Right kidney (tissue), 9 donors: ENCODE data around the gene ITSN1.
"Not testable (repeated sequence)": the region's sequence is repeated elsewhere in the genome, so short reads cannot be mapped to it uniquely, and the experiment has no call there.

ENCODE experiments used
- DNase-seq: peaks from one replicate; pipeline ENCODE4 v3.0.0-alpha.2; 2016
- long read RNA-seq, 8 donors: transcript quantifications; one replicate each; lab custom pipeline, GENCODE V29; 2026

The ITSN1 gene
- long read RNA-seq, donor 1, transcript ITSN1-222 (4 exons, 1,102 nt): major isoform, 5 of 5 reads
- long read RNA-seq, donor 1, partial matches to known transcripts: 0 of 5 reads
- long read RNA-seq, donor 1, other reads (novel, unspliced or antisense): 0 of 5 reads
- long read RNA-seq, donor 2, partial matches to known transcripts: 0 of 3 reads
- long read RNA-seq, donor 2, other reads (novel, unspliced or antisense): 0 of 3 reads
- long read RNA-seq, donor 3, partial matches to known transcripts: 0 of 1 reads
- long read RNA-seq, donor 3, other reads (novel, unspliced or antisense): 0 of 1 reads
- long read RNA-seq, donor 4, partial matches to known transcripts: 0 of 2 reads
- long read RNA-seq, donor 4, other reads (novel, unspliced or antisense): 0 of 2 reads
- long read RNA-seq, donor 5, full-length matches to known transcripts: 5 of 5 reads
- long read RNA-seq, donor 5, partial matches to known transcripts: 0 of 5 reads
- long read RNA-seq, donor 5, other reads (novel, unspliced or antisense): 0 of 5 reads
- long read RNA-seq, donor 6: 0 reads
- long read RNA-seq, donor 7, transcript ITSN1-222 (4 exons, 1,102 nt): major isoform, 5 of 5 reads
- long read RNA-seq, donor 7, partial matches to known transcripts: 0 of 5 reads
- long read RNA-seq, donor 7, other reads (novel, unspliced or antisense): 0 of 5 reads
- long read RNA-seq, donor 8, partial matches to known transcripts: 11 of 12 reads
- long read RNA-seq, donor 8, other reads (novel, unspliced or antisense): 0 of 12 reads

DNA sequence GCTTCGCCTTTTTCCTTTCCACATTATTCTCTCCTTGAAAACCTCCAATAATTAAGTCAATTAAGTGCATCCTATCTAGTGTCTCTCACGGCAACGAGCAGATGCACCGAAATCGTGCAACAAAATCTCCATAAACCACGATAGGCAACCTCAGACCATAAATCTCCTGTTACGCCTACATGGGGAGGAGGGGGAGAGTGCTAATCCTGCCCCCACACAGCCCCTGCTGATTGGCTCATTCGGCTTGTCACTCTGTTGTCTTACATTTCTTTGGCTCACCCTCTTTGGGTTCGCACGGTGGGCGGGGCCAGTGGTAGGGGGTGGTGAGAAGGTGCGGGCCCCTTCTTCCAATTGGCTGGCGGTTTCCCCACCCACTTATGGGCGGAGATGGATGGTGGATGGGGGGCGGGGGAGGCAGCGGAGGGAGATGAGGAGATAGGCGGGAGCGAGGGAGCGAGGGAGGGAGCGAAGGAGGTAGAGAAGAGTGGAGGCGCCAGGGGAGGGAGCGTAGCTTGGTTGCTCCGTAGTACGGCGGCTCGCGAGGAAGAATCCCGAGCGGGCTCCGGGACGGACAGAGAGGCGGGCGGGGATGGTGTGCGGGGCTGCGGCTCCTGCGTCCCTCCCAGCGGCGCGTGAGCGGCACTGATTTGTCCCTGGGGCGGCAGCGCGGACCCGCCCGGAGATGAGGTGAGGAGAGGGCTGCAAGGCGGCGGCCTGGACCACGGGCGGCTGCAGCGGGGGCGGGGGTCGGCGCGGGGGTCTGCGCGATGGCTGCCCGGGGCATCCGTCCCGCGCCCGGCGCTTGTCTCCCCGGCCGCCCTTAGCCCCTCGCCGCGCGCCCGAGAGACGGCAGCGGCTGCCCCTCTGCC is at the start of gene ITSN1:
TSS of gene ITSN1 (plus strand) at position 475 of the 869 bp plus-strand sequence. CDS start 76,328 bp downstream, outside the sequence.
- peak; percentile 96 for DNase-seq

GRCh38 chr21:33598051-33598450 is 44.2 kb upstream of the ITSN1 start:
- DNase-seq: no peak

- no peak for DNase-seq
Observed at GRCh38 chr21:33608559-33608958, 33.7 kb upstream of the ITSN1 start.

GRCh38 chr21:33611006-33611744 is 31.1 kb upstream of the ITSN1 start:
- no peak for DNase-seq

DNA sequence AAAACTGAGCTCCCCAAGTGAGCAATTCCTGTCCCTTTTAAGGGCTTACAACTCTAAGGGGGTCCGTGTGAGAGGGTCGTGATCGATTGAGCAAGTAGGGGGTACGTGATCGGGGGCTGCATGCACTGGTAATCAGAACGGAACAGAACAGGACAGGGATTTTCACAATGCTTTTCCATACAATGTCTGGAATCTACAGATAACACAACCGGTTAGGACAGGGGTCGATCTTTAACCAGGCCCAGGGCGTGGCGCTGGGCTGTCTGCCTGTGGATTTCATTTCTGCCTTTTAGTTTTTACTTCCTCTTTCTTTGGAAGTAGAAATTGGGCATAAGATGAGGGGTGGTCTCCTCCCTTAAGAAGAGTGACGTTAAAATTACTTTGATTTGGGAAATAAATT is 24.7 kb upstream of the ITSN1 start:
- DNase-seq: not testable (repeated sequence)

GRCh38 chr21:33618407-33618806 is 23.9 kb upstream of the ITSN1 start:
- no peak for DNase-seq

- no peak for DNase-seq
Observed at GRCh38 chr21:33619726-33620125, 22.6 kb upstream of the ITSN1 start.

DNA sequence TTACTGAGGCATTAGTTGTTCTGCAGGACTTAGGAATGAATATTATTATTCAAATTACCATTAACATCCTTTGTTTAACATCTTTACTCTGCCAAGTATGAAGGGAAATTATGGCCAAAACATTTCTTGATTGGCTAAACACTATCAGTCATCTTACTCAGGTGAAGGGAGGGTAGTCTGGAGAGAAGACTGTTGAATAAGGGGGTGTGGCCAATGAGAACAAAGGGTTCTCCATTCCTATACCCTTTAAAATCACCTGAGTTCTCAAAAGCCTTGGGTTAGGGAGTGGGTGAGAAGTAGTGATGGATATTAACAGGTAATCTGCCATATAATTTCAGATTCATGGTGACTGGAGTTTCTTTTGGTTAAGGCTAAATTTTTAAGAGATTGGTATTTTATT is 20.0 kb upstream of the ITSN1 start:
- DNase-seq: no peak

GRCh38 chr21:33626151-33626550 is 16.1 kb upstream of the ITSN1 start:
- DNase-seq: not testable (repeated sequence)

GRCh38 chr21:33634254-33634653 is 8.0 kb upstream of the ITSN1 start:
- DNase-seq: no peak

DNA sequence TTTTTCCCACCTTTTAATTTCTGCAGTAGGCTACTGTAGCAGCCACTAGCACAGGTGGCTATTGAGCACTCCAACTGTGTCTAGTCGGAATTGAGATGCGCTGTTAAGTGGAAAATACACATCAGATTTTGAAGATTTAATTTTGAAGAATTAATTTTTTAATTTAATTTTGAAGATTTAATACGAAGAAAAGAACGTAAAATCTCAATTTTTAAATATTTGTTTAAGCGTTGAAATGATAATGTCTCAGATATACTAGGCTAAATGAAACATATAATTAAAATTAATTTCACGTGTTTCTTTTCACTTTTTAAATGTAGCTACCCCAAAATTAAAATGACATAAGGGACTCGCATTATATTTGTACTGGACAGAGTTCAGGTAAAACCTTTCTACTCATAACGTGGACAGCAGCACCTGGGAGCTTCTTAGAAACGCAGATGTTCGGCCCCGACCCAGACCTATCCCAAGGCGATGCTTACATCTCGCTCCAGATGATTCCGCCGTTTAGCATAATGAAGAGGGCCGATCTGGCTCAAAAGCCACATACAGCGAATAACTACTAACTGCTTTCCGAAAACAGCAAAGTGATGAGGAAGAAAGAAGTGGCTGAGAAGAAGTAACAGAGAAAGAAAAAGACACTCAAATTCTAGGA is 1.5 kb upstream of the ITSN1 start:
- no peak for DNase-seq

- DNase-seq: peak; percentile 97
Observed at GRCh38 chr21:33641352-33642026, 812 bp upstream of the ITSN1 start, which contains the start of gene CRYZL1. Gene CRYZL1, minus strand, starts transcription at chr21:33641741. Its CDS starts 10,190 bp downstream, at chr21:33631551.

DNA sequence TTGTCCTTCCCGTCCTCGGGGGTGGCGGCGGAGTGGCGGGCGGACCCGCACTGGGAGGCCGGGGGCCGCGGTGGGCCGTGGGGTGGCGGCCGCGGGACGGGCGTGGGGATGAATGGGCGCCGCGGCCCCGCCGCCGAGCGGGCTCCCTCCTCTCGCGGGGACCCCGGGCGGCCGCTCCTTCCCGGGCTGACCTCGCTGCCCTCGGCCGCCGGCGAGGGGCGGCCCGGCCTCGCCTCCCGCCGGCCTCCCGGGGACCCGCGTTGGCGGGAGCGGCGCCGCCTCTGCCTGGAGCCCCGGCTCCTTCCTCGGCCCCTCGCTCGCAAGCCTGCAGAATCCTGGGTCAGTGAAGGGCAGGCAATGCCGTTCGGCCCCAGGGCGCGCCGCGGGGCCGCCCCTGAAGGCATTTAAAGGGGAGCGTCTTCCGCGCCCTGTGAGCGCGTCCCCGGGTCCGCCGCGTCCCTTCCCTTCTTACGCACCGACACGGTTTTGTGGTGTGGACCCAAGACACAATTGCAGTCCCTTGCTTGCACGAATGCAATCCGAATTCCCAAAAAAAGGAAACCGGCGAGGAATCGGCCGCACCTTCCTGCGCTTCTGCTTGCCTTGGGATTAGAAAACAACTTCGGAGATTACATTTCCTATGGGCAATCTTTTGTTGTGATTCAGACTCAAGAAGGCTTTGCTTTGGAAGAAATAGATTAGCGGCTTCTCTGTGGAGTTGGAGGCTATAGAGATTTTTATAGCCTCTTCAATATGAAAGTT is 776 bp downstream of the ITSN1 start:
- peak; percentile 78 for DNase-seq

DNA sequence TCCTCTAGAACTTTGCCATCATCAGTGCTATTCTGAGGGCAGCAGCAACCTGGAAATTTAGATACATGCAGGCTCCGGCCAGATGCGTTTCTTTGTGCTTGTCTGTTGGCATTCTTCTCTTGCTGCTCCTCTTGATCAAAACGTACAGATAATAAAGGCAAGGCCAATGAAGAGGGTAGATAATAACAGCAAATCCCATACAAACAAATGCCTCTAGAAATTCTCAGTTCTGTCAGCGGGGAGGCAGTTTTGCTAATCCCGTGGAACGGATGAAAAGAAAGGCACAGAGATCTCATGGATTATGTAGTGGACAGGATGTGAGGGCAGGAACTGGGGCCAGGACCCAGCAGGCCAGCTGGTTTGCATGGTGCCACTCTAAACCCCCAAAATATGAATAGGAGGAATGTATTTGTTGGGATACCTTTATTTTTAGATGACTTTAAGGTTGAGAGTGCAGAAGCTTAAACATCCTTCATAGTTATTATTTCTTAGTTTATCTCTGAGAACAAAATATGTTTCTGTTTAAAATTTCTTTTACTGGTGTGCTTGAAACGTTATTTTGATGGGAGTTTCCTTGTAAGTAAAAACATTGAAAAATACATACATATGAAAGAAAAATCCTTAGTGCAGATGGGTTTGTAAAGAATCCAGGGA is 1.5 kb downstream of the ITSN1 start:
- no peak for DNase-seq

- DNase-seq: no peak
Observed at GRCh38 chr21:33644383-33645074, 2.2 kb downstream of the ITSN1 start.

DNA sequence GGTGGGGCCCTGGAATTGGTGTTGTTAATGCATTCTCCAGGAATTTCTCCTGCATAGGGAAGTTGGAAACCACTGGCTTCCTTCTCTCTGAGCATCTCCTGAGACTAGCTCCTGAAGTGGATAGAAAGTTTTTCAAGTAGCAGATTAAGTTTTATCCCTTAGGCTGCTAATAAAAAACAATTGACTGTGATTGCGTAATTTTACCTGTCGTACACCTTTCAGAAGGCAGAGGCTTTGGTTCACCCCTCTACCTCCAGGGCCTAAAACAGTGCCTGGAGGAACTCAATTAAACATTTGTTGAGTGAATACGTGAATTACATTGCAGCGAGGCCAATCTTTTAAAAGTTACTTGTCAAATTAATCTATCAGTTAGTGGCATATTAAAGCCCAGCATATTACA is 3.4 kb downstream of the ITSN1 start:
- no peak for DNase-seq

GRCh38 chr21:33647587-33647986 is 5.3 kb downstream of the ITSN1 start:
- DNase-seq: no peak

DNA sequence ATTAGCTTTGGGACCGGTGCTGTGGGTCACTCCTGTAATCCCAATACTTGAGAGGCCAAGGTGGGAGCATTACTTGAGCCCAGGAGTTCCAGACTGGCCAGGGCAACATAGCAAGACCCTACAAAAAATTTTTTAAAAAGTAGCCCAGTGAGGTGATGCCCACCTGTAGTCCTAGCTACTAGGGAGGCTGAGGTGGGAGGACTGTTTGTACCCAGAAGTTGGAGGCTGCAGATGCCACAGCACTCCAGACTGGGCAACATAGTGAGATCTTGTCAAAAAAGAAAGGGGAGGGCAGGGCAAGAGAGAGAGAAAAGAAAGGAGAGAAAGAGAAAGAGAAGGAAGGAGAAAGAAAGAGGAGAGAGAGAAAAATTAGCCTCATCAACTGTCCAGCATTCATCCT is 6.3 kb downstream of the ITSN1 start:
- no peak for DNase-seq

DNA sequence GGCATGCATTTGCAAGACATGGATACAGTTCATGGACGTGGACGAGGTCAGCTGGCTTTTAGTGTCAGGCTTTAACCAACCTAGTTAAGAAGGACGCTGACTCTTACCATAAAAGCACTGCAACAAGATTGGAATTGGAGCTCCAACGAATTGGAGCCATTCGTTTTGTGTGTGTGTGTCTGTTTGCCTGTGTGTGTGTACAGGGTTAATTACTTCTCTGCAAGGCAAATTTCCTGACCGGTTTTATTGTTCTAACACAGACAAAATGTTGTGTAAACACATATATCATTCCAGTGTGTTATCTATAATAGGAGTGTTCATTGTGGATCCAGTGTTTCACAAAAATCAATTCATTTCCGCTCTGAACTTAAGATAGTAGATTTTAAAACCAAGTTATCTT is 7.9 kb downstream of the ITSN1 start:
- DNase-seq: no peak
